HG03159 (cell line): ENCODE measurements around the gene AARS1.
"Not testable (repeated sequence)": the region's sequence is repeated elsewhere in the genome, so short reads cannot be mapped to it uniquely, and the experiment has no call there.

Experiments
- ATAC-seq: cut with Tn5 transposase; IDR thresholded peaks from one replicate; pipeline ENCODE4 v1.9.1; 2021; ENCODE audit warnings: mild to moderate bottlenecking, moderate library complexity; ENCODE audit not compliant: unreplicated experiment

AARS1 gene

DNA sequence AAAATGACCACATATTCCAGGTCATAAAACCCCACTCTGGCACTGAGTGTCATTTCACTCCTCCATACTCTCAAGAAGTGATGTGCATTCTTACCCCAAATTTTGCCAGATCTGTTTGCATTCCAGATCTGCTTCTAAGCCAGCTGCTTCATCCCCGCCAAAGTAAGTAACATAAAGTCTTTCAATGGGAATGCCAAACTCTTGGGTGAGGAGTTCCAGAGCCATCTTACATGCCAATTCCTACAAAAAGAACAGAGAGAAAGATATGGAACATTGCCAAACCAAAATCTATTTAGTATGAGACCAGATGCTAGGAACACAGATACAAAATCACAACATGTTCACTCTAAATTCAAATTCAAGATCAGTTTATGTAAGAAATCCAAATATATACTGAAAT lies 12.9 kb downstream of the AARS1 start:
- no peak for ATAC-seq

DNA sequence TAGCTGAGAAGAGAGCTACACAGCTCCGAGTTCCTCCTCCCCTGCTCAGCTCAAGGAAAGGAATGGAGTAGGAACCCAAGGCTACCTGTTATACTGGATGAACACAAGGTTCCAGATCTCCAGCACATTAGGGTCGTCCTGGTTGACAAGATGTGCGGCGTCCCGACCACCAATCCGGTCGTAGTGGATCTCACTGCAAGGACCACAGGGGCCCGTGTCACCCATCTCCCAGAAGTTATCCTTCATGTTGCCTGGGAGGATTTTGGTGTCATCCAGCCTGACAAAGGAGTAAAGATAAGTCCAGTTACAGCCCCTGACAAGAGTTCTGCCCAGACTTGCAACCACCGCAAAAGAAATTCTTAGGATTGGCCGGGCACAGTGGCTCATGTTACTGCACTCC lies 17.6 kb downstream of the AARS1 start:
- no peak for ATAC-seq

DNA sequence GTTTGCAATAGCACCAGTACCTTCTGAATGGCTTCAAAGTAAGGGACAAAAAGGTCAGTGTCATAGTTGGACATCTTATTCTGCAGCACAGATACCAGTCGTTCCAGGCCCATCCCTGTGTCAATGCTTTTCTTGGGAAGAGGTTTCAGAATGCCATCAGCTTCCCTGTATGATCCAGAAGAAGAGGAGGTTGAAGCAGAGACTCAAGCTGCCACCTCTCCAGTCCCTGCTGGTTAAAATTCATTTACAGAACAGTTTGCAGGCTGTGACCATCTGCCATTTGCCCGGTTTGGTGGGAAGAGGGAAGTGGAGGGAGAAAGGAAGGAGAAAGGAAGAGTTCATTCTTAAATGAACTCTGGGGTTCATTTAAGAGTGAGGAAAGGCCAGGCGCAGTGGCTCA lies 19.1 kb downstream of the AARS1 start:
- ATAC-seq, result no peak

DNA sequence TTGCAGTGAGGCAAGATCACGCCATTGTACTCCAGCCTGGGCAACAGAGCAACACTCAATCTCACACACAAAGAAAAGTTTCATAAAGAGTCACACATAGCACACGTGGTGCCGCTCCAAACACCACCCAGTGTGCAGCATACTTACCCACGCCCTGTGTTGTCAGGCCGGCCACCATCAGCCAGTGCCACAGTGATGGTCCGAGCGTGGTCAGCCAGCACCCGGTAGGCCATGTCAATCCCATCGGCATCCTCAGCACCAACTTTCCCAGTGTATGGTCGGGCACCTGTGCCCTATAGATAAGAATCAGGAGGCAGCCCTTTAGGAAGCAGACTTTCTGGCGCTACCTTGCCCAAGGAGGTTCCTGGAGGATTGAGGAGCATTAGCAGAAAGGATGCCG lies 19.8 kb downstream of the AARS1 start:
- ATAC-seq, result no peak

DNA sequence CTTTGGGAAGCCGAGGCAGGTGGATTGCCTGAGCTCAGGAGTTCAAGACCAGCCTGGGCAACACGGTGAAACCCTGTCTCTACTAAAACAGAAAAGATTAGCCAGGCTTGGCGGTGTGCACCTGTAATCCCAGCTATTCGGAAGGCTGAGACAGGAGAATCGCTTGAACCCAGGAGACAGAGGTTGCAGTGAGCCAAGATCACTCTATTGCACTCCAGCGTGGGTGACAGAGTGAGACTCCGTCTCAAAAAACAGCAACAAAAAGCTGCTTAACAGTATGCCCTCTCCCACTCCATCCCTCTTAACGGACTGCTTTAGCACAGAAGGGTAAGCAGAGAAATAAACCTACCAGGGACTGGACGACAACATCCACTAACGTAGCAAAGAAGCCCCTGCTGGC lies 21.4 kb downstream of the AARS1 start:
- not testable (repeated sequence) for ATAC-seq

DNA sequence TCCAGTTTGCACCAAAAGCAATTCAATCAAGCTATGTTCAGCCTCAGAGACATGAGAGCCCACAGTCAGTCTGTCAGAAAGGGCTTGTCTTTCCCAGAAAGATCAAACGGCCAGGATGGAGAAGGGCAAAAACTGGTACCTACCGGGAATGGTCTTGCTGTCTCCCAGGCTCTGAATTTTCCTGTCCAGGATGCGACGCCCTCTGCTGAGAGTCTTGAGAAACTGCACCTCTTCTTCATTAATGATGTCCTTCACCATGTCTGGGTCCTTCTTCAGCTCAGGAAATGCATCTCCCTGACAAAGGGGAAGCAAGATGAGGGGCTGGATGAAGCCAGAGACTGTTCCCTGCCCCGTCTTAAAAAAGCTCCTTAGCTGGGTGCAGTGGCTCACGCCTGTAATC lies 21.8 kb downstream of the AARS1 start:
- no peak for ATAC-seq

DNA sequence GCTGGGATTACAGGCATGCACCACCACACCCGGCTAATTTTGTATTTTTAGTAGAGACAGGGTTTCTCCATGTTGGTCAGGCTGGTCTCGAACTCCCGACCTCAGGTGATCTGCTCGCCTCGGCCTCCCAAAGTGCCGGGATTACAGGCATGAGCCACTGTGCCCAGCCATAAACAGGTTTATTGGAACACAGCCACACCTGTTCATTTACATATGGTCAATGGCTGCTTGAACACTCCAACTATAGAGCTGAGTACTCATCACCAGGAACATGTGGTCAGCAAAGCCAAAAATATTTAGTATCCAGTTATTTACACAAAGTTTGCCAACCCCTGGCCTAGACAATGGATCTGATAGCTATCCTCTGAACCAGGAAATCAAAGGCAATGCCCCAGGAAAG lies 29.4 kb downstream of the AARS1 start:
- not testable (repeated sequence) for ATAC-seq

DNA sequence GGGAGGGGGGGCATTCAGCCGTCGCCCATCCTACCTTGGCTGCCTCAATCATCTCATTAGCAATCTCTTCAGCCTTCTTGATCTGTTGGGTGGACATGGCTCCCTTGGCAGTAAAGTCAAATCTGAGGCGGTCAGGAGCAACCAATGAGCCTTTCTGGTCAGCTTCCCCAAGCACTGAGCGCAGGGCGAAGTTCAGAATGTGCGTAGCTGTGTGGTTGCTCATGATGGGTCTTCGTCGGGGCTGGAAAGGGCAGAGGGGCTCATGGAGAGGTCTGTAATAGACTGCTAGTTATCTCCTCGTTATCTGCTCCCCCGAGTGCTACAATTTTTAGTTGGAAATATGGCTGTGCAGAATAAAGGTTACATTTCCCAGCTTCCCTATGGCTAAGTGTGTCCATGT lies 30.4 kb downstream of the AARS1 start:
- ATAC-seq, result no peak

DNA sequence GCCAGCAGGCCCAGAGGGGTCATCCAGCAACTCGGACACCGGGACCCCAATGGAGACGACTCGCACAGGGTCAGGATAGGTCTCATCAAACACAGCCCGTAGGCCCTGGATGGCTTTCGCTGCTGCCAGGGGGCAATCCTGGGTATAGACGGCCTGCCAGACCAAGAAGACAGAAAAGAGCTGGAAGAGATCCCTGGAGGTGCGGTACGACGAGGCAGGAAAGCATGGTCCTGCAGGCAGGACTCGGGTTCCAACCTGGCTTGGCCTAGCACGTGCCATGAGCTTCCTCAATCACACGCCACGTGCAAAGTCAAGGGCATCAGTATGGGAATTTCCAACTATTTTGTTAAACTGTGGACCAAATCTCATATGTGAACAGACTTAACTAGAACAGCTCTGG lies 31.2 kb downstream of the AARS1 start:
- ATAC-seq, result no peak

DNA sequence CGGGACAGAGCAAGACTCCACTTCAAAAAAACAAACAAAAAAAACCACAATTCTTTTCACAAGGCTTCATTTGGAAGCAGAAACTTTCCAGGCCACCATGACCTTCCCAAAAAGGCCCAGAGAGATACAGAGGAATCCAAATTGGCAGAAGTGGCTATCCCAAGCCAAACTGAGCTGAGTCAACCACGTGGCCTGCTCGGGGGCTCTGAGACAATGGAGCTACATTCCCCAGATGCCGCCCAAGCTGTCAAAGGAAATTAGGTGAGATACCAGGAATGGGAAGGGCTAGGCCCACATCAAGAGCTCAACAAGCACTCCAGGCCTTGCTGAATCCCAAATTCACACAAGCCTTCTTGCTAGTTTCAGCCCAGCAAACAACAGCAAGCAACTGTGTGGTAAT lies 31.9 kb downstream of the AARS1 start:
- no peak for ATAC-seq

DNA sequence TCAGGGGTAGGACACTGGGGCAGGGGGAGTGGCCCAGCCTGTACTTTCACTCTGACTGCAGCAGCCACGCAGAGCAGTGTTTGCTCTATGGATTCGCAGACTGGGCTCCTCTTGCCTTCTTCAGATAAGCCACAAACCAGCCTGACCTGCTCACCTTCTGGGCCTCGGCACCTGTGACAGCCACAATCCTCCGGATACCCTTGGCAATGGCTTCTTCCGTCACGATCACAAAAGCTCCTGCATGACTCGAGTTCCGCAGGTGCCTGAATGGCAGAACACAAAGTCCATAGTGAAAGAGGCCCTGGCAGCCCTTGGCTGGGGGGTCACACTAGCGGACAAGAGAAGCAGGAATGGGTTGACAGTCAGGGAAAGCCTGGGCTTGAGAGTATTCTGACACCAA lies 33.7 kb downstream of the AARS1 start:
- no peak for ATAC-seq

DNA sequence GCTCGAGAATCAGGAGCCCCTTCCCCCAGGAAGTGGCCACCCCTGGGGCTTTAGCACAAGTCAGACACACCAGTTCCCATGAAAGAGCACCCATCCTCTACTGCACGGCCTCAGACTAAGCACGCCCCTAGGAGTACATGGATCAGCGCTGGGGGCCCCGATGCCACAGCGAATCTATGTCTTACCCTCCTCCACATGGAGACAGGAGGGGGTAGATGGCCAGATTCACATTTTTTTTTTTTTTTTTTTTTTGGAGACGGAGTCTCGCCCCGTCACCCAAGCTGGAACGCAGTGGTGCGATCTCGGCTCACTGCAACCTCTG lies 34.4 kb downstream of the AARS1 start:
- ATAC-seq, result no peak

DNA sequence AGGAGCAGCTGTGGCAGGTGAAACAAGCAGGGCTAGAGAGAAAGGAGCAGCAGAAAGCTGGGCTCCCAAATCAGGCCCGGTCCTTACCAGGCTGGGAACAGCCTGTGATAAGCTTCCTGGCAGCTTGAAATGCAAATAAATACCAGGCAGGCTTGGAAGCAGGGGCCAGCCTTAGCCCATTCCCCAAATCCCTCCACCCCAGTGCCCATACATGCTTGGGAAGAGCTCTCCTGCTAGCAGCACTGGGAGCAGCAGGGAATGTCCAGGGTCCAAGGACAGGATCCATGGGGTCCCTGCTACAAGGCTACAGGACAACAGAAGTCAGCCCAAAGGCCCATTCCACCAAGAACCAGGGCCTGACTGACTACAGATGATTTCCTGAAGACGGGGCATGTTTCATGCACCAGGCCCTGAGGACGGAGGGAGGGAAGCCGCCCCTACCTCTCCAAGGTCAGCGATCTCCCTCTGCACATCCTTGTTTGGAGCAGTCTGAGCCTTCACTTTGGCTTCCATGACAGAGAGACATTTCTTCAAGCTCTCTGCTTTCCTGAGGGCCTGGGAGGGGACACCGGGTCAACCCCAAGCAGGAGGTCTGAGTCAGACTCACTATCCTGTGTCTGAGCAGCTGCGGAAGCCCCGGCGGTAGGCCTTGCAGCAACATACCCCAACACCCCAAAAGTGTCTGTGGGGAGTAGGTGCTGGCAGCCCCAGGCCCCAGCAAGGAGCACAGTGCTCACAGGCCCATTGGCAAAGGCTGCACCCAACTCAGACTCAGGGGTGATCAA lies 34.9 kb downstream of the AARS1 start:
- ATAC-seq, result no peak

DNA sequence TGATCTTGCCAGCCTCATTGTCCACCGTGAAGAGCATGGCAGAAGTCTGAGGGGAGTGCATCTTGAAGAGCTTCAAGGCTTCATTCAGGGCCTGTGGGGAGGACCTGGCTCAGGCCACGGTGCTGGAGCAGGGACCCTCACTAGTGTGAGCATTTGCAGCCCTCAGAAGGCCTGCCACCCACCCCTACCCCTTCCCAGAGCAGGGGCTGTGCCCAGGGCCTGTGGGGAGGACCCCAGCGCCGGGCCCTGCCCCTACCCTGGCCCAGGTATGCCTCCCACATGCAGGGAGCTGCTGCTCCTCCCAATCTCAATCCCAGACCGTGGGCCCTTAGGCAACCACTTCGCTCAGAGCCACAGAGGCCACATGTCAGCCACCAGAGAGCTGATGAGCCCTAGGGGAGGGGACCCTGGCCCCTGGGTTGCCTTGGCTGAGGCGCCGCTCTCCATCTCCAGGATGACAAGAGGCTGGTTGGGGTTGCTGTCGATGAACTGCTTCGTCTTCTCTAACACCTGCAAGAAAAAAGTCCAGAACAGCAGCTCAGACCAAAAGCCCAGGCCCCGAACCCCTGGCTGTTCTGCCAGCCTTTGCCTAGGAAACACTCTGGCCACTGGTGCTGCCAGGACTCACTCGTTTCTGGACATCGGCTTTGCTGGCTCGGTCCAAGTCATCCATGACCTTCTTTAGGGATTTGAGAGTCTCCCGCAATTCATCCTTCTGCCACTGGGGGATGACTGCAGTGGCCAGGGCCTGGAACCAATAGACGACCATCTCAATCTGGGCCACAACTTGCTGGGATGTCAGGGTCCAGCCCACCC lies 35.8 kb downstream of the AARS1 start:
- ATAC-seq, result no peak

DNA sequence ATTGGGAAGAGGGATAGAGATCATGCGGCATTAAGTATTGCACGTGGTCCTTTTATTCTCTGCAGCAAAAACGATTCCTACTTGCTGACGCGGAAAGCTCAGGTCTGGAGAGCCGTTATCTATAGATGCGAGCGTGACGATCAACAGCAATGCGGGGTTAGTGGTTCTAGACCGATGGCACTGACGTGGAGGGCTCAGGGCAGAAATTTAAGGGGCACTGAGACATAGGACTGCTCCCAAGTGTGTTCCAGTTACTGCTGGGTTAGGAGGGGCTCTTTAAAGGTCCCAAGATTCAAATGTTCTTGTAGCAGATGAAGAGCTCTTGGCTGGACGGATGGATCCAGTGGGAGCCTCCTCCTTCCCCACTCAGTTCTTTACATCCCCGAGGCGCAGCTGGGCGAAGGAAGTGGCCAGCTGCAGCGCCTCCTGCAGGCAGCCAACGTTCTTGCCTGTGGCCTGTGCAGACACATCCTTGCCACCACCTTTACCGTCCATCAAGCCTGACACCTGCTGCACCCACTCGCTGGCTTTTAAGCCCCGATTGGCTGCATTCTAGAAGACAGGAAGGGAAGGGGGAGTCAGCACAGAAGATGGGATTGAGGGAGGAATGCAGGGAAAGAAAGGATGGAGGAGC lies 36.8 kb downstream of the AARS1 start:
- no peak for ATAC-seq

DNA sequence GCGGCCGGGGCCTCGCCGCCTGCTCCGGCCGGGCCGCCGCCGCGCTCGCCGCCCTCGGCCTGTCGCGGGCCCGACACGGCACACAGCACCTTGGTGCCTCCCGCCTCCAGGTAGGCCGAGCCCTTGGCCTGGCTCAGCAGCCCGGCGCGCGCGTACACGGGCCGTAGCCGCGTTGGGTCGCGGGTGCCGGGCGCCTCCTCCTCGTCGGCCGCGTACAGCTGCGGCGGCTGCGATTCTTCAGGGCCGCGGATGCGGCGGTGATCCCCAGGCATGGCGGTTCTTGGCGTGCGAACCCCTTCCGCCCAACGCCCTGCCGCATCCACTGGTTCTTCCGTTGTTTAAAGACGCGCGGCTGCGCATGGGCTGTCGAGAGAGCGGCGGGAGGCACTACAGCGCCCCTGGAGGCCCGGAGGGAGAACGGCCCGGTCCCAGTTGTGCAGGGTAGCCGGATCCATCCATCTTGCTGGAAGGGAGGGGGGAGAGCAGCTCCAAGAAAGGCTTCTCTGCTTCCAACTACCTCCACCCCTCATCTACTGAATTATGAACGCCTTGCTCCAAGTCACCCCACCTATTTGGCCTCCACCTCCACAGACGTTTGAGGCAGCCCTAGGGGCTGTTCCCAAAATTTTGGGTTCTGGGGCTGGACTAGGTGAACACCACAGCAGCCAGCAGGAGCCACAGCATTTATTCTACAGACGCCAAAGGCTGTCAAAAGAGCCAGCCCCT lies 37.5 kb downstream of the AARS1 start, which contains the start of gene EXOSC6:
EXOSC6 (minus strand) TSS at position 312 of the 726 bp plus-strand sequence; CDS start at position 272, 40 bp downstream.
- ATAC-seq, result peak; percentile 86

DNA sequence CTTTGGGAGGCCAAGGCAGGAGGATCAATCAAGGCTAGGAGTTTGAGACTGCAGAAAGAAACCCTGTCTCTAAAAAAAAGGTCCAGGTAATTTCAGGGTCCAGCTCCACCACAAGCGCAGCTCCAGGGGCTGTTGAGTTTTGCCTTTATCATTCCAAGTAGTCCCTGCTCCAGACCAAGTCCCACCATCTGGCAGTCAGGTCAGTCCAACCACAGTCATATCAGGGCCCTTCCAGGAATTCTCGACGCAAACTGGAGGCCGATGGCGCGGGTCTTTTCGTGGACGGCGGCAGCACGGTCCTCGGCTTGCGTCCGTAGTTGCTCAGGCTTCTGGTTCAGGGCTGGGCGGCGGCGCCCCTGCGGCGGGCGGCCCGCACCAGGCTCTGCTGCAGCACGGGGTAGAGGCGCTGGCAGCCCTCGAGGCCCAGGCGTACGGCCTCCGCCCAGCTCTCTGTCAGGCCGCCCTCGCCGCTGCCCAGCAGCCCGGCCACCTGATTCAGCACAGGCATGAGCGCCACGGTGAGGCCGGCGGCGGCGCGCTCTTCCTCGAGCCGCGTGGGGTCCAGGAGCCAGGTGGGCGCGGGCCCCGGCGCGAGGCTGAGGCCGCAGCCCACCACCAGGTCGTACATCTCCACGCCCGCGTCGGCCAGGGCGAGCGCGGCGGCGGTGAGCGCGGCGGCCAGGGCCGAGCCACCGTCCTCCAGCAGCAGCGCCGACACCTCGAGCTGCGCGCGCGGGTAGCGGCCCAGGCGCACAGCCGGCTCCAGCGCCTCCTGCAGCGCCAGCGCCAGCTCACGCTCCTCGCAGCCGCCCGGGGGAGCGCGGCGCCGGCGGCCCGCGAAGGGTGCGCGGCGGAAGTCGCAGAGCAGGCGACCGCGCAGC lies 38.3 kb downstream of the AARS1 start:
- ATAC-seq, result peak; percentile 38

DNA sequence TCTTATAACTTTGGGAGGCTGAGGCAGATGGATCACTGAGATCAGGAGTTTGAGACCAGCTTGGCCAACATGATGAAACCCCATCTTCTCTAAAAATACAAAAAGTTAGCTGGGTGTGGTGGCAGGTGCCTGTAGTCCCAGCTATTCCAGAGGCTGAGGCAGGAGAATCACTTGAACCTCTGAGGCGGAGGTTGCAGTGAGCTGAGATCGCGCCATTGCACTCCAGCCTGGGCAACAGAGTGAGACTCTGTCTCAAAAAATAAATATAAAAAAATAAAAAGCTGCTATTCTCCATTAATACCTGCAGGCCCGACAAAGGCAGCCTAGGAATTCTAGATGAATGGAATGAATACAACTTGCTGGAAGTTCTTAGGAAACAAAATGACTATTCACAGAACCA lies 39.6 kb downstream of the AARS1 start:
- not testable (repeated sequence) for ATAC-seq

DNA sequence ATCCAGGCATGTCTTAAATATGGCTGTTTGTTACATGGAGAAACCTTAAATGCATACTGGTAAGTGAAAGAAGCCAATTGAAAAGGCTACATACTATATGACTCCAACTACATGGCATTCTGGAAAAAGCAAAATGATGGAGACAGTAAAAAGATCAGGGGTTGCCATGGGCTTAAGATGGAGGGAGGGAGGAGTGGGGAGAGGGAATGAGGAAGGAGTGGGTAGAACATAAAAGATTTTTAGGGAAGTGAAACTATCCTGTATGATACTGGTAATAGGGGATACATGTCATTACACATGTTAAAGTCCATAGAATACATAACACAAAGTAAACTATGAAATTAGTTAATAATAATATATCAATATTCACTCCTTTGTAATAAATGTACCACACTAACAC lies 50.5 kb downstream of the AARS1 start:
- not testable (repeated sequence) for ATAC-seq

DNA sequence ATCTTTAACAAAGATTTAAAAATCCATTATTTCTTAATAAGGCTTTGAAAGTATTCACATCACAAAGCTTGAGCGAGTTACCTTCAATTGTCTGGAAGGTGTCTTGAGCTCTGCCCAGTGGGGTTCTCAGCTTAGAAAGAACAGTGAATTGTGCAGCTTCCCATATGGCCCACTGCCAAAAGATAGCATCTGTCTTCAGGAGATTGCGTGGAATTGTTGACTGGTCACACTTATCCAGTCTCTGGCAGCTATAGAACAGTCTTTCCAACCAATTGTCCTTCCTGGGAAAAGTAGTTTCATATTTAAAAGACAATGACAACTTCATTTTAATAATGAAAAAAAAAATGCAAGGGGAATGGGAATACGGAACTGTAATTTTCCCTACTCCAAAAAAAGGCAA lies 57.5 kb downstream of the AARS1 start:
- not testable (repeated sequence) for ATAC-seq
